ENCODE data around the gene PDCL2. TPM values are rescaled to one million over a fixed set of nuclear protein-coding genes. Genes with fewer than 3 reads are reported as not detected.
"Not testable (repeated sequence)": the region's sequence is repeated elsewhere in the genome, so short reads cannot be mapped to it uniquely, and the experiment has no call there.

Gene PDCL2
- total RNA-seq, 2 donors from 2014 or later: not detected

GRCh38 chr4:55612341-55612740 lies 20.3 kb upstream of the PDCL2 start:
- peaks cover 0 to under 1% of the 10 kb centered on the region in 2 donors for H3K4me1 Mint-ChIP-seq (ENCODE audit: low read depth in 2 of 2)
- H3K27ac Mint-ChIP-seq: no peak overlapping the region

GRCh38 chr4:55611358-55612059 lies 19.5 kb upstream of the PDCL2 start:
- Mint-ChIP-seq H3K36me3 (no peaks in the 10 kb centered on the region), H3K4me1 (ENCODE audit: low read depth in 2 of 2) (no peaks in the 10 kb centered on the region), H3K9me3 (no peaks in the 10 kb centered on the region), H3K27ac (no peak overlapping the region), H3K27me3 (no peaks in the 10 kb centered on the region), H3K4me3 (no peak overlapping the region)
- ATAC-seq (no peak), DNase-seq (ENCODE audit: low spot score) (no peak)

More at GRCh38 chr4:55612341-55612740, 20.3 kb upstream of the PDCL2 start:
- Mint-ChIP-seq H3K36me3 (no peaks in the 10 kb centered on the region), H3K4me3 (no peak overlapping the region), H3K9me3 (no peaks in the 10 kb centered on the region), H3K27me3 (peaks cover 0 to 2% of the 10 kb centered on the region in 2 donors)
- DNase-seq (ENCODE audit: low spot score): no peak
- ATAC-seq: no peak

- no peak for DNase-seq (ENCODE audit: low spot score)
- Mint-ChIP-seq H3K36me3 (no peaks in the 10 kb centered on the region), H3K27ac (no peak overlapping the region), H3K4me3 (no peak overlapping the region), H3K9me3 (no peaks in the 10 kb centered on the region), H3K4me1 (ENCODE audit: low read depth in 2 of 2) (no peaks in the 10 kb centered on the region), H3K27me3 (no peaks in the 10 kb centered on the region)
- no peak for ATAC-seq
These were observed 18.3 kb upstream of the PDCL2 start for GRCh38 chr4:55610381-55610780.

- Mint-ChIP-seq H3K4me1 (ENCODE audit: low read depth in 2 of 2) (no peaks in the 10 kb centered on the region), H3K27ac (no peak overlapping the region), H3K36me3 (no peaks in the 10 kb centered on the region), H3K27me3 (peaks cover 0 to 2% of the 10 kb centered on the region in 2 donors), H3K9me3 (no peaks in the 10 kb centered on the region), H3K4me3 (no peak overlapping the region)
- ATAC-seq (no peak), DNase-seq (ENCODE audit: low spot score) (no peak)
These were observed 17.4 kb upstream of the PDCL2 start for GRCh38 chr4:55609393-55609866.

GRCh38 chr4:55608591-55608990 lies 16.5 kb upstream of the PDCL2 start:
- Mint-ChIP-seq H3K4me1 (ENCODE audit: low read depth in 2 of 2) (no peaks in the 10 kb centered on the region), H3K36me3 (no peaks in the 10 kb centered on the region), H3K27ac (no peak overlapping the region), H3K9me3 (no peaks in the 10 kb centered on the region), H3K27me3 (peaks cover 0 to 2% of the 10 kb centered on the region in 2 donors), H3K4me3 (no peak overlapping the region)
- ATAC-seq: no peak
- no peak for DNase-seq (ENCODE audit: low spot score)

- no peak for ATAC-seq
- Mint-ChIP-seq H3K36me3 (no peaks in the 10 kb centered on the region), H3K27me3 (peaks cover 2 to 4% of the 10 kb centered on the region in 2 donors), H3K27ac (no peak overlapping the region), H3K4me3 (no peak overlapping the region), H3K4me1 (ENCODE audit: low read depth in 2 of 2) (no peaks in the 10 kb centered on the region), H3K9me3 (no peaks in the 10 kb centered on the region)
- no peak for DNase-seq (ENCODE audit: low spot score)
These were observed 13.0 kb upstream of the PDCL2 start for GRCh38 chr4:55604996-55605395.

- Mint-ChIP-seq H3K9me3 (no peaks in the 10 kb centered on the region), H3K27me3 (peaks cover 5 to 32% of the 10 kb centered on the region in 2 donors), H3K27ac (no peak overlapping the region), H3K4me3 (no peak overlapping the region), H3K4me1 (ENCODE audit: low read depth in 2 of 2) (no peaks in the 10 kb centered on the region), H3K36me3 (no peaks in the 10 kb centered on the region)
- no peak for DNase-seq (ENCODE audit: low spot score)
- no peak for ATAC-seq
These were observed 8.6 kb upstream of the PDCL2 start for GRCh38 chr4:55600640-55601039.

GRCh38 chr4:55598641-55599040 lies 6.6 kb upstream of the PDCL2 start:
- H3K4me3 Mint-ChIP-seq: no peak overlapping the region
- DNase-seq (ENCODE audit: low spot score): no peak
- no peaks in the 10 kb centered on the region for H3K36me3 Mint-ChIP-seq
- H3K4me1 Mint-ChIP-seq (ENCODE audit: low read depth in 2 of 2): no peaks in the 10 kb centered on the region
- H3K27ac Mint-ChIP-seq: no peak overlapping the region
- peaks cover 3 to 36% of the 10 kb centered on the region in 2 donors for H3K27me3 Mint-ChIP-seq
- no peaks in the 10 kb centered on the region for H3K9me3 Mint-ChIP-seq
- ATAC-seq: no peak

GRCh38 chr4:55588160-55588559 lies 3.9 kb downstream of the PDCL2 start:
- no peak overlapping the region for H3K27ac Mint-ChIP-seq
- H3K4me1 Mint-ChIP-seq (ENCODE audit: low read depth in 2 of 2): no peaks in the 10 kb centered on the region
- peaks cover 6% of the 10 kb centered on the region for H3K36me3 Mint-ChIP-seq
- no peak overlapping the region for H3K4me3 Mint-ChIP-seq
- peaks cover 6% of the 10 kb centered on the region for H3K9me3 Mint-ChIP-seq
- ATAC-seq (no peak), DNase-seq (ENCODE audit: low spot score) (no peak)
- H3K27me3 Mint-ChIP-seq: peaks cover 17 to 35% of the 10 kb centered on the region in 2 donors

- ATAC-seq; H3K9me3 Mint-ChIP-seq; H3K27ac Mint-ChIP-seq; H3K36me3 Mint-ChIP-seq; H3K4me3 Mint-ChIP-seq; DNase-seq (ENCODE audit: low spot score); H3K4me1 Mint-ChIP-seq (ENCODE audit: low read depth in 2 of 2): not testable (repeated sequence)
- H3K27me3 Mint-ChIP-seq: peaks cover 9 to 27% of the 10 kb centered on the region in 2 donors
These were observed 9.3 kb downstream of the PDCL2 start for GRCh38 chr4:55582773-55583172.

GRCh38 chr4:55578341-55579010 lies 13.6 kb downstream of the PDCL2 start:
- H3K36me3 Mint-ChIP-seq: peaks cover 18% of the 10 kb centered on the region
- no peaks in the 10 kb centered on the region for H3K4me1 Mint-ChIP-seq (ENCODE audit: low read depth in 2 of 2)
- peaks cover 9 to 10% of the 10 kb centered on the region in 2 donors for H3K27me3 Mint-ChIP-seq
- peaks cover 3% of the 10 kb centered on the region for H3K9me3 Mint-ChIP-seq
- H3K4me3 Mint-ChIP-seq: no peak overlapping the region
- ATAC-seq (no peak), DNase-seq (ENCODE audit: low spot score) (no peak)
- H3K27ac Mint-ChIP-seq: no peak overlapping the region

GRCh38 chr4:55575513-55575912 lies 16.5 kb downstream of the PDCL2 start:
- Mint-ChIP-seq H3K9me3 (peaks cover 3% of the 10 kb centered on the region), H3K4me1 (ENCODE audit: low read depth in 2 of 2) (no peaks in the 10 kb centered on the region), H3K27me3 (peaks cover 8 to 10% of the 10 kb centered on the region in 2 donors), H3K27ac (no peak overlapping the region), H3K4me3 (no peak overlapping the region), H3K36me3 (peaks cover 16% of the 10 kb centered on the region)
- no peak for DNase-seq (ENCODE audit: low spot score)
- ATAC-seq: no peak

- H3K27me3 Mint-ChIP-seq: peaks cover 8 to 10% of the 10 kb centered on the region in 2 donors
- ATAC-seq: no peak
- H3K9me3 Mint-ChIP-seq: peaks cover 3% of the 10 kb centered on the region
- no peak overlapping the region for H3K27ac Mint-ChIP-seq
- DNase-seq (ENCODE audit: low spot score): no peak
- no peak overlapping the region for H3K4me3 Mint-ChIP-seq
- peaks cover 16% of the 10 kb centered on the region for H3K36me3 Mint-ChIP-seq
- no peaks in the 10 kb centered on the region for H3K4me1 Mint-ChIP-seq (ENCODE audit: low read depth in 2 of 2)
These were observed 17.8 kb downstream of the PDCL2 start for GRCh38 chr4:55574252-55574651.

GRCh38 chr4:55571806-55572205 lies 20.2 kb downstream of the PDCL2 start:
- Mint-ChIP-seq H3K27me3 (peaks cover 8 to 10% of the 10 kb centered on the region in 2 donors), H3K36me3 (peaks cover 16% of the 10 kb centered on the region), H3K9me3 (peaks cover 3% of the 10 kb centered on the region), H3K27ac (no peak overlapping the region), H3K4me1 (ENCODE audit: low read depth in 2 of 2) (no peaks in the 10 kb centered on the region), H3K4me3 (no peak overlapping the region)
- DNase-seq (ENCODE audit: low spot score): no peak
- no peak for ATAC-seq

All from natural killer cell treated with Interleukin-12 subunit alpha and Interleukin-12 subunit beta and Interleukin-15 and Interleukin-18, amount 100 ng/mL, for 72 hours (primary cell).